ENCODE measurements around the gene ZNF93. TPM values are rescaled to one million over a fixed set of nuclear protein-coding genes. Genes with fewer than 3 reads are reported as not detected.
"Not testable (repeated sequence)": the region's sequence is repeated elsewhere in the genome, so short reads cannot be mapped to it uniquely, and the experiment has no call there.

Gene ZNF93
- polyA plus RNA-seq, 1 donor = 9.3 TPM

DNA sequence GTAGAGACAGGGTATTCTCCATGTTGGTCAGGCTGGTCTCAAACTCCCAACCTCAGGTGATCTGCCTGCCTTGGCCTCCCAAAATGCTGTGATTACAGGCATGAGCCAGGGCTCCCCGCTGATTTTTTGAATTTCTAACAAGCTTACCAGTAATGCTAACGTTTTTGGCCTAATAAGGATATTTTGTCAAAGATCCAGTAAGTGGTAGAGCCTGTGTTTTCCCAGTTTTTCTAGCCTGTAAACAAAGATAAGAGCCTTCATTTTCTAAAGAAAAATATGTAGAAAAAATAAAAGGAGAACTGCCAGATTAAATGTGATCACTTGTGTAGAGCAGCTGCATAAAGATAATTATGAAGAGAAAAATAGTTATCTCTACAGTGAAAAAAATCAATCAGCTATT, 37.7 kb downstream of the ZNF93 start:
- no peak for DNase-seq

DNA sequence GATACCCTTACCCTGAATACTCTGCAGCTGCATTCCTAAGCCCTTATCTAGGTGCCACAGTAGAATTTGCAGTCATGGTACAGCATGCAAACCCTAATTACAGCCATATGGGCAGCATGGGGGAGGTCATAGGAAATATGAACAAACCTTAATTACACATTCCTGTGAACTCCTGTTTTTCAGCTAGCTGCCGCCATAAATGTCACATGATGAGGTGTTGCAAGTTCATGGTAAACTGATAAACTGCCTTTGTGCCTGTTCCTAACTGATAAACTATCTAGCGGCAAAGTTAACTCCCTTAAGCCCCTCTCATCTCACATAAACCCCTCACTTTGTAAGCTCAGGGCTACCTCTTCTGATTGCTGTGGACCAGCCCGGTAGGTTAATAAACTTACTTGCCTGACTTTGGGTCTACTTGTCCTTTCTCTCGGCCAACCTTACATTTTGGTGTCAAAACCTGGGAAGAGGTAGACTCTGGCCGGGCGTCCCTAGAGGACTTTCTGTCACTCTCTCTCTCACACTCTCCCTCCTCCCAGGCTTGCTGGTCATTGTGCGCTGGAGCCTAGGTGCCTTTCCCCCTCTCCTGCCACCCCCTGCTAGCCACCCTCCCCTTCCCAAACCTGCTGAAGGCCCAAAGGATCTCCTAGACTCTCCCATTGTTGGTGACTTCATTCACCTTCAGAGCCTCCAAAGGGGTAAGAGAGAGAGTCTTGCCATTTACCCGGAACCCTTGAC, 43.3 kb downstream of the ZNF93 start:
- DNase-seq = no peak

DNA sequence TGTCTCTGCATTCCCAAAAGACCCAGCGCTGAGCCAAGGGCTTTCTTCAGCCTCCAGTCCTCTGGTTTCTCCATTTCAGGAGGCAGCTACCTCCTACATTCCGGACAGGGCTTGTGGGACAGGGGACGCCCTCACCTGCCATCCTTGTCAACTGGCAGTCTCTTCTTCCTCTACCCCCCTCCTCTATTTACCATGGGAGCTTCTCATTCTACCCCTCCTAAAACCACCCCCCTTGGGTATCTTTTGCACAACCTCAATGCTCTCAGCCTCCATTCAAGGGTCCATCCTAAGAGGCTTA, 43.8 kb downstream of the ZNF93 start:
- no peak for DNase-seq

DNA sequence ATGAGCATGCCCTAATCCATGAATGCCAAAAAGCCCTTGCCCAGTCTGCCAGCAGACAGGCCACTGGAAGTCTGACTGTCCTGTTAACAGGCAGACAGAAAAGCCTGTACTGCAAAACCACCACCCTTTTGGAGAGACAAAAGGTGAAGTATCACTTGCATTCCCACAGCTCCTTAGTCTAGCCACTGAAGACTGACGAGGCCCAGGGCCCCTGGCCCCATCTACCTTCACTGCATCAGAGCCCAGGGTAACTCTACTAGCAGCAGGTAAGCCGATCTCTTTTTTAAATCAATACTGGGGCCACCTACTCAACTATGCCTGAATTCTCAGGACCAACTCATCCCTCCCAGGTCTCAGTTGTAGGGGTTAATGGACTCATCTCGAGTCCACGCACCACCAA, 45.5 kb downstream of the ZNF93 start:
- no peak for DNase-seq

DNA sequence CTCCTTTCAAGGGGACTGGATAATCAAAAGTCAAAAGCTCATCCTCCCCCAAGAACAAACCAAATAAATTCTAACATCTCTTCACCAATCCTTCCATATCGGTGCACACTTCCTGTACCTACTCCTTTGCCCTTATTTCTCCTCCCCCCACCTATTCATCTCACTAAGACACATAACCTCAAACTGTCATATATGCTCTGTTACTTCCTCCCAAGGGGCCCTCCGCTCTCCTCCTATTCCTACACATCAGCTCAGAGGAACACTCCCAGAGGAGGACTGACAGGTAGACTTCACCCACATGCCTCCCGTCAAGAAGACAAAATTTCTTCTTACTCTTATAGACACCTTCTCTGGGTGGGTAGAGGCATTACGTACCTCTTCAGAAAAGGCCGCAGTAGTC, 48.1 kb downstream of the ZNF93 start:
- DNase-seq = no peak

DNA sequence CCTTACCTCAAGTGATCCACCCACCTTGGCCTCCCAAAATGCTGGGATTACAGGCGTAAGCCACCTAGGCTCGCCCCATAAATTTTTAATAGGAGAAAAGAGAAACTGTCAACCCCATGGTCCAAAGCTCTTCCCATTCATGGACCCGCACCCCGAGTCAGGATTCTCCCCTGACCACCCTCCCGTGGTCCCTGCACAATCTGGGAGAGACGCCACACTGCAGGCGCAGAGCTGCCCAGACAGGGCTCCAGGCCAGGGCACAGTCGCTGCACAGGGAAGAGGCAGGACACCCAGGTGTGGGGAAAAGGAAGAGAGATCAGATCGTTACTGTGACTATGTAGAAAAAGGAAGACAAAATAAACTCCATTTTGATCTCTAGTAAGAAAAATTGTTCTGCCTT, 54.5 kb downstream of the ZNF93 start:
- no peak for DNase-seq

DNA sequence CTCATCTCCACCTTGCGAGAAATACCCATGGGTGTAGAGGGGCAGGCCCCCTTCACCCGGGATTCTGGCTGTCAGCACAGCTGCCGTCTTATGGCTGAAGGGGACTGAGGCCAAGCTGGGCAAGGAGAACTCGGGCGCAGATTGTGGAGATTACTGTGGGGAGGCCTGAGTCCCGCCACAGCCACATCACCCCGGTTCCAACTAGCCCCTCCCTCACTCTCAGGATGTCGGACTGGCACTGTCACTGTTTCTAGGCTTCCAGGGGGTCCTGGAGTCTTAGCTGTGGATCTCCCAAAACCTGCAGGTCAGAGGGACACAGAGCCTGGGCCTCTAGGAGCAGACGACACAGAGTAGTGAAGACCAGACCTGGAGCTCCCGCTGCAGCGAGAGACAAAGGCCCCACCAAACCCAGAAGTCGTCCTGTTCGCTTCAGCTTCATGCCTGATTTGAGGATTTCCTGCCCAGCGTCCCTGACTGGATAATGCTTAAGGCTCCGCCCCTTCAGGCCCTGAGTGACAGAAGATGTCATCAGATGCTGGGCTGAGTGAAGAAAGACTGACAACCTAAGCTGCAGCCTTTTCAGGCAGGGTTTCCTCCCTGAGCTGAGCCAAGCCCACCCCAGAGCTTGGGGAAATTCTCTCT, 55.8 kb downstream of the ZNF93 start:
- DNase-seq = peak; percentile 7

DNA sequence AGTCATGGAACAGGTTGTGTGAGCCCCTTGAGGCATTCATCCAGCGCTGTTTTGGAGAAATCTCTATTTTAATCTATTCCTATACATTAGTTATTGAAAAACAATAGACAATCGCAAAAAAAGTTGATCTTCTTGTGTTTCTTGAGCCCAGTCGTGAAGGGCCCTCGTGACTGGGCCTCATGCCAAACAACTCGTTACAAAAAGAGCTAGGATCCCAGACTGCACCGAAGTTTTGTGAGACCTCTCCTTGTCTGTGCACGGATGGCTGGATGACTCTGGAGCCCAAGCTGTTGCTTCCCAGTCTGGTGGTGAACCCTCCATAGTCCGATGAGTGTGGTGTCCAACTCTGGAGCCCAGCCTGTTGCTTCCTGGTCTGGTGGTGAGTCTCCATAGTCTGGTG, 57.0 kb downstream of the ZNF93 start:
- not testable (repeated sequence) for DNase-seq

DNA sequence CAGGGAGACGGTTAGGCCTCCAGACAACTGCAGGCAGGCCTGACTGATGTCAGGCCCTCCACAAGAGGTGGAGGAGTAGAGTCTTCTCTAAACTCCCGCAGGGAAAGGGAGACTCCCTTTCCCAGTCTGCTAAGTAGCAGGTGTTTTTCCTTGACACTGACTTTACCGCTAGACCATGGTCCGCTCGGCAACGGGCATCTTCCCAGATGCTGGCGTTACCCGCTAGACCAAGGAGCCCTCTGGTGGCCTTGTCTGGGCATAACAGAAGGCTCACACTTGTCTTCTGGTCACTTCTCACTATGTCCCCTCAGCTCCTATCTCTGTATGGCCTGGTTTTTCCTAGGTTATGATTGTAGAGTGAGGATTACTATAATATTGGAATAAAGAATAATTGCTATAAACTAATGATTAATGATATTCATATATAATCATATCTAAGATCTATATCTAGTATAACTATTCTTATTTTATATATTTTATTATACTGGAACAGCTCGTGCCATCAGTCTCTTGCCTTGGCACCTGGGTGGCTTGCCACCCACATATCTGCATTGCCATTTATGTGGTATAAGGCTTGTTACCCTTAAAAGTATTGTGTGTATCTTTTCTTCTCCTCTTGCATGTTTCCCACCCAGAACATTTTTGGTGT, 58.5 kb downstream of the ZNF93 start:
- peak; percentile 73 for DNase-seq

DNA sequence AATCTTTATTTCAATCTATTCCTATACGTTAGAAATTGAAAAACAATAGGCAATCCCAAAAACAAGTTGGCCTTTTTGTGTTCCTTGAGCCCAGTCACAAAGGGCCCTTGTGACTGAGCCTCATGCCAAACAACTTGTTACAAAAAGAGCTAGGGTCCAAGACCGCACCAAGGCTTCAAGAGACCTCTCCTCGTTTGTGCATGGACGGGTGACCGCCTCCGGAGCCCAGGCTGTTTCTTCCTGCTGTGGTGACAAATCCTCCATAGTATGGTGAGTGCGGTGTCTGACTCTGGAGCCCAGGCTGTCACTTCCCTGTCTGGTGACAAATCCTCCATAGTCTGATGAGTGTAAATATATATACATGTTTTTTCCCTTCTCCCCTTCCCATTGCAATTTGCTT, 63.7 kb downstream of the ZNF93 start:
- DNase-seq = no peak

DNA sequence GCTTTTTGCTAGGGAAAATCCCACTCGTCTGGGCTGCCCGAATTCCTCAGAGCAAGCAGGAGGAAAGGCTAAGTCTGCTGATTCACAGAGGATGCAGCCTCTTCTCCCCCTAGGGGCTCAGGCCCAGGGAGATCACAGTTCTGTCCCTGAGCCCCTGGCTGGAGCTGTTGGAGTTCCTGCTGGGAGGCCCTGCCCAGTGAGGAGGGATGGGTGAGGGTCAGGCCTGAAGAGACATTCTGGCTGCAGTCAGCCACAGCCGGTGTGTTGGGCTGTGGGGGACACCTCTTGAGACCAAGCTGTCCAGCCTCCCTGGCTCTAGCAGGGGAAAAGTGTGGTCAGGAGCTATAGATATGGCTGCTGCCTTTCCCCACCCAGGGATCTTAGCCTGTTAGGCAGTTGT, 65.4 kb downstream of the ZNF93 start:
- not testable (repeated sequence) for DNase-seq

DNA sequence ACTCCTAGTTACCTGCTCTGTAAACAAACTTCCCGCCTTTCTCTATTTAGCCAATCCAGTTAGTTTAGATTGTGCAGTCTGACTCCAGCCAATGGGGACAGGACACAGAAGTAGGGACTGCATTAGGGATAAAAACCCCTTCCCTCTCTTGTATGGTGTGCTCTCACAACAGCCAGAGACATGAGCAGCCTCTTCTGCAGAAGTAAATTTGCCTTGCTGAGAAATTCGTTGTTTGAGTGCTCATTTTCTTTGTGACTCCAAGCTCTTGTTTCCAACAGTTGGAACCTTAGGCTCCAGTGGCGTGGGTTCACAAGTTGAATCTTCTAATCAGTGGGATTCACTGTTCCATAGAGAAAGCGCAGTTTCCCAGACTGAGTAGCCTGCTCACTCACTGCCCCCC, 66.1 kb downstream of the ZNF93 start:
- no peak for DNase-seq

Other genes with a start within 250 kb of the ZNF93 start
- 36.3 TPM for gene ATP13A1, start 237.3 kb upstream of the ZNF93 start, polyA plus RNA-seq (ENCODE audit: insufficient read length)
- gene ZNF101, start 232.1 kb upstream of the ZNF93 start, polyA plus RNA-seq (ENCODE audit: insufficient read length) = 7.6 TPM
- 4.0 TPM for gene ZNF14, start 167.8 kb upstream of the ZNF93 start, polyA plus RNA-seq (ENCODE audit: insufficient read length)
- gene ZNF506, start 79.2 kb upstream of the ZNF93 start, polyA plus RNA-seq (ENCODE audit: insufficient read length) = 17.0 TPM
- 11.9 TPM for gene ZNF253, start 35.1 kb upstream of the ZNF93 start, polyA plus RNA-seq (ENCODE audit: insufficient read length)
- gene ZNF682, start 138.6 kb downstream of the ZNF93 start, polyA plus RNA-seq (ENCODE audit: insufficient read length) = 6.2 TPM
- 5.1 TPM for gene ZNF90, start 177.1 kb downstream of the ZNF93 start, polyA plus RNA-seq (ENCODE audit: insufficient read length)

Measured in hindlimb muscle (tissue), 1 donor.